SKM-1 (cell line): ENCODE results near the gene PCDH1.
"Not testable (repeated sequence)": the region's sequence is repeated elsewhere in the genome, so short reads cannot be mapped to it uniquely, and the experiment has no call there.

Experiments used
- DNase-seq: peaks from one replicate; lab custom pipeline; 2025; ENCODE audit not compliant: unreplicated experiment; lab: John Stamatoyannopoulos, UW

PCDH1 gene

DNA sequence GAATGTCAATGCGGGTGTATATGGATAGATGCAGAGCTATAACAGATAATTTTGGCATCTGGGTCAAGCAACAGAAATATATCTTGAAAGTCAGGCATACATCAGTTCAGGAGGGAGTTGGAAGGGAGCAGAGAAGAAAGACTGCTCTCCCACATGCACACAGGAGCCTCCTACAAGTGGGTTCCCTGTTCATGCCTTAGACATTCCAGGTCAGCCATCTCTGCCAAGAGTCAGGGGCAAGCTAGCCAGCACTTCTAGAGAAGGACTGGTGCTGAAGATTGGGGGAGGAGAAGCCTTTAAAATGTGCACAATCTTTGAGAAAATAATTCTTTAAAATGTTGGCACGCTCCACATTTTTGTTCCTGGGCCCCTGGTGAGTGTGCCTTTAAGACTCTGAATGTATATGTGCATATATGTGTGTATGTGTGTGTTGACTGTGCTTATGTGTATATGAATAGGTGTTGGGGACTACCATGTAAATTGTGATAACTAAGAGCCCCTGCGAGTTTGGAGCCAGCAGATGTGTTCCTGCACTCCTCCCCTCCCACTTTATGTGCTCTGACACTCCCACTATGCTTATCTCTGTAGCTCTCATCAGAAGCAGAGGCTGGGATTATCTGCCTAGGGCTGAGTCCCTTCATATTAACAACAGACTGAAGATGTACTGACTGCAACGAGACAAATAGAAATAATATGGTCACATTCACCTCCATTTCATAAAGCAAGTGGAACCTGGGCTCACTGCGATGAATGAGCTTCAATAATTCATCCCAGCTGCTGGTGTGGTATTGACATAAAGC lies 24.0 kb upstream of the PCDH1 start:
- DNase-seq: no peak

DNA sequence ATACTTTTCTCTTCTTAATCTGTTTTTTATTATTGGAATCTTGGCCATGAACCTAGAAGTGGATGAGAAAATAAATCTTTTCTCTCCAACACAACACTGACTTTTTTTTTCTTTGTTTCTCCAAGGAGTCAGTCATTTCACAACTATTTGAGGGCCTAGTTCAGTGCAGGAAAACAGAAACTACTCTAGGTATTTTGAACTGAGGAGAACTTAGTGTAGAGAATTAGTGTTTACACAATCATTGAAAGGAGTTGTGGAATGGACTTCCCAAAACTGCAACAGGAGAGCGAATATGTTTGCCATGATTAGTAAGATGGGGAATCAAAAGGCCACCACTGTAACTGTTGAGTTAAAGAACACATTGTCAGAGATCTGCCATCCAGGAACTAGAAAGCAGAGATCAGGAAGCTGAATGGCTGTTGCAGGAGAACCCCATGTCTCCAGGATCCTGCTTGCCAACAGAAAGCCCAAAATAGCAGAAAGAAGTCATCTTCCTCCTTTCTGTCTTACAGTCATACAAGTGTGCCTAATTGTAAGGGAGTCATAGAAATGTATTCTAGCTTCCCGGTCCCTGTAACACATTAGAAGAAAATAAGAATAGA lies 20.3 kb upstream of the PCDH1 start:
- no peak for DNase-seq

DNA sequence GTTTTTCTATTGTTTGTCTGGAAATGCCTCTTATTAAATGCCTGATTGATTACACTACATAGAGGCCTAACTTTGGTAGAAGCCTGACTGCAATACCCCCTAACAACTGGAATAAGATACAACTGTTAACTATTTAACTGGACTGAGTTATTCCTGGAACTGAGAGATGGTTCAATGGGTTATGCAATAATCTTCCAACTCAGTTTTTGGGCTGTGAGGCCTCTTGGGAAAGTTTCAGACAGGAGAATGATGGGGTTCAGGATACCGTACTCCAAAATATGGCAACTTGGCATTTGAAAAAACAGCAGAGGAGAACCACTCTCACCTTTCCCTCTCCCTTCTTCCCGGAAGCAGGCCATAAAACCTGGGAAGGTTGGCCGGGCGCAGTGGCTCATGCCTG lies 19.2 kb upstream of the PCDH1 start:
- DNase-seq: no peak

DNA sequence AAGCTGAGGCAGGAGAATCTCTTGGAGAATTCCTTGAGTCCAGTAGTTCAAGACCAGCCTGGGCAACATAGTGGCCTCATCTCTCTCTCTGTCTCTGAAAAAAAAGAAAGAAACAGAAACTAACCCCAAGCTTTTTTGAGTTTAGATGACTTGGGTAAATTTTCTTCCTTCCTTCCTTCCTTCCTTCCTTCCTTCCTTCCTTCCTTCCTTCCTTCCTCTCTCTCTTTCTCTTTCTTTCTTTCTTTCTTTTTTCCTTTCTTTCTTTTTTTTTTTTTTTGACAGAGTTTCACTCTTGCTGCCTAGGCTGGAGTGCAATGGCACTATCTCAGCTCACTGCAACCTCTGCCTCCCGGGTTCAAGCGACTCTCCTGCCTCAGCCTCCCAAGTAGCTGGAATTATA lies 12.2 kb upstream of the PCDH1 start:
- not testable (repeated sequence) for DNase-seq

DNA sequence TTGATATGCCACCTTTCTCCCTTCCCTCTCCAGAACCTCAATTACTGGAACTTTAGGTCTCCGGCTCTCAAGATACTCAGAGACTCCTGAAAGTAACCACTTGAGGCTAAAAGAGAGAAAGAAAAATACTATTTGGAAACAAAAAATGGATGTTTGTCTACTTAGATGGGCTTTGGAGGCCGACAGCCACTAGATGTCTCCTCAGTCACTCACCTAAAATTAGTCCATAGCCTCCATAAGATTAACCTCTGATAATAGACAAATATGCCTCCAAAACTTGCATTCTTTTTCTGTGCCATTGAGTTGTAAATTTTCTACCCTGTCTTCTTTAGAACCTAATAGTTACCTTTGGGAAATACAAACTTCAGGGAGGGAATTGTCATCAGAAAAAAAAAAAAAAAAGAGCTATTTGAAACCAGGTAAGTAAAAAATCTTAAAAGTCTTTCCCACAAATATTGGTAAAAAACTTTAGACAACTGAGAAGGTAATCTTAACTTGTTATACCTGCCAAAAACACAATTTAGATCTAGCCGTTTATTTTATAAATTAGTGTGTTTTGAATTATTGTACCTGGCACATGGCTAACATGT lies 11.2 kb upstream of the PCDH1 start:
- no peak for DNase-seq

DNA sequence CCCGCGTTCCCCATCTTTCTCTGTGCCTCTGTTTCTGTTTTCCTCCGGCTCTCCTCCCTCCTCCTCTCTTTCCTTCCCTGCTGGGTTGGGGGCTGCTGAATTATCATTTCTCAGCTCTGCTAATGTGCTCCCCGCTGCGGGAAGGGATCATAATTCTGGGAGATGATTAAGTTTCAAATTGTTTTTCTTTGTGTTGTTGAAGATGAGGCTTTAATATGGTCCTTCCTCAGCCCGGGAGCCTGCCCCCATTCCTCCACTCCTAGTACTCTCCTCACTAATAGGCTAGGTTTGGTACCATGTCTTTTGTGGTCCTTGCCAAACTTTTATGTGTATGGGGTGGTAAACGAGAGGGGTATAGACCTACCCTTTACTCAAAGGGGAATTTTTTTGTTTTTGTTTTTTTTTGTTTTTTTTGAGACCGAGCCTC lies 5.7 kb upstream of the PCDH1 start:
- DNase-seq: no peak

DNA sequence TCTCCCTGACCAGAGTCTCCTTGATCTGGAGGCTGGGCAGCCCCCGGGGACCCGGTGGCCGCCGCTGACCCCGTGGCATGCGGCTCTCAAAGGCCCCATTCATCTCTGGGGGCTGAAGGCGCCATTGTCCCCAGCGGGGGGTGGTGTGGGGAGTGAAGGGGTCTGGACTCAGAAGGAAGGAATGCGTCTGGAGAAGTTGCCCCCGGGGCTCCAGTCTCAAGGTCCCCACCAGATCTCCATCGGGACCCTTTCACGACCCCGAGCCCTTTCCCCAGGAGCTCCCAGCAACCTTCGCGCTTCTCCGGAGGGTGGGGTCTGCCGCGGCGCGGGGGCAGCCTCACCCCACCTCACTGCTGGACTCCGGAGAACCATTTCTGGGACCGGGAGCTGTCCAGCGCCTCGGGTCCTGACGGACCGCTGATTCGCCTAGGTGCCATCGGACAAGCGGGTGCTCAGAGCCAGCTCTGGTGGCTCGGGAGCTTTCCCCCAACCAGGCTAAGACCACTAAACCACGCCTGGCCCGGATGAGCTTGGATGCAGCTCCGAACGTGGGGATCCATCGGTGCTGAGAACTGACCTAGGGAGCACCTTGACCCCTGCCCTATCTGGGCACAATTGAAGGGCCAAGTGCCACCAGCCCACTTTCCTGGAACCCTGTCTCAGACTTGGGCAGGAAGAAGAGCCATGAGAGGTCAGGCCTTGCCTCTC lies 5.1 kb upstream of the PCDH1 start:
- DNase-seq: no peak

DNA sequence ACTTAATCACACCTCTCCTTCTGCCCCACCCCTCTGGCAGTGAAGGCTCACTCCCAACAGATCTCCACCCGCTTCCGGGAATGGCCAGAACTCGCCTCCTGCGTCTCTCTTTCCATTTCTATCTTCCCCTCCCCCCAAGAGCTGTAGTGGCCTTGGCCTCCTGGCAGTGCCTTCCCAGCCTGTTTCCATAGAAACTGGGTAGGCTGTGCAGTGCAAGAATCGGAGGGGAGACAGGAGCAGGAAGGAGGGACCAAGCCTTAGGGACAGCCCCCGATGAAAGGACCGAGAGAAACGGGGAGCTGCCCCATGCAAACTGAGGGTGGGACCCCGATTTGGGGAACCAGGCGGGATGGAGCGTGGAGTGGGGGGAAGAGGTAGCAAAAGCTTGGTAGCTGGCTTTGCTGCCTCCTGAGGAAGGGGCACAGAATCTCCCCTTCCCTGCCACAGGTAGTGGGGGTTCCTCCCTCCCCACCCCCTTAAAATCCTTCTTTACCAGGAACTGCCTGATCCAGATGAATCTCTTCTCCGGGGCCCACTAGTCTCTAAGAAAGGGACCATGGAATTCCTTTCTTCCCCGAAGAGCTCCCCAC lies 4.5 kb upstream of the PCDH1 start:
- no peak for DNase-seq

DNA sequence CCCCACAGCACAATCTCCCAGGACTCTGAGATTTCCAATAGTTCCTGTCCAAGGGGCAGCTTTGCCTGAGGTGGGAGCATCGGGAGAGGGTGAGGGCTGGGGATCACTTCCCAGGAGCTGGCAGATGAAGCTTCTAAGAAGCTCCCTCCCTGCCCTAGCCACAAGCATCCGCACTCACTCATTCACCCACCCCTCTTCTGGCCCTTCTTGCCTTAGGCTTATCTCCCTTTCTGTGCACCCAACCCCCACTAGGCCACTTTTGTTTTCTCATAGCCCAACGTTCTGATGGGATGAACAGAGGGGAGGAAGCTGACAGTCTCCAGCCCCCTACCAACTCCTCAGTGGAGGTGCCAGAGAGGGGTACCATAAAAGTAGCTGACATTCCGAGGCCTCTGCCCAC lies 3.7 kb upstream of the PCDH1 start:
- no peak for DNase-seq

DNA sequence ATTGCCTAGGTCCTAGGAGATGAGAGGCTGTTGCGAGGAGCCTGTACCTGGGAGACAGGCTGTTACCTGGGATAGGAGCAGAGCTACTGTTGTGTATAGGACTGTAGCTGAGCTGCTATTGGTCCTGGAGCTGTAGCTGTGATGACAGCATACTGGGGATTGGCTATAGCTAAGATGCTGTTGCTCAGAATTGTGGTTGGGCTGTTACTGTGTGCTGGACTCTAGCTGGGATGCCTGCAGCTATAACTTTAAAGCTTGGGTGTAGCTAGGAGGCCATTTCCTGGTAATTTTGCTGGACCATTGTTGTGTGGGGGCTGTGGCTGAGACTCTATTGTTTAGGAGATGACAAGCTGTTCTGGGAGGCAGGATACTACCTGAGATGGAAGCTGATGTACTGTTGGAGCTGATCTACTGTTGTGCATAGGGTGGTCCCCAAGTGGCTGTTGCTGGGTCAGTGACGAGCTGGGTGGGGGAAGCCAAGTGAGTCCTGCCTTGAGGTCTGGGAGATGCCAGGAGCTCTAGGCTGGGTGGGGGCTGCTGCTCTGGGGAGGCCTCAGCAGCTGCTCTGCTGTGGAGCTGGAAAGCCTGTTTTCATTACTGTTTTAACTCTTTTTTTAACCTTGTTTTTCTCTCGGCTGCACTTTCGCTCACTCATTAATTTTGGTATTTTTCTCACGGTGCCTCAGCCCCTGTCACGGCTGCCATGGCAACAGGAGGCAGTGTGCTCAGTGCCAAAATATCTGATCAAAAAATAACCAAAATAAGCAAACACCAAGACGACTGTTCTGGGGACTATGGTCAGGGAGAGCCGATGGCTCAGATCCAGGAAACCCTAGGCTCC lies 3.0 kb upstream of the PCDH1 start:
- DNase-seq: no peak

DNA sequence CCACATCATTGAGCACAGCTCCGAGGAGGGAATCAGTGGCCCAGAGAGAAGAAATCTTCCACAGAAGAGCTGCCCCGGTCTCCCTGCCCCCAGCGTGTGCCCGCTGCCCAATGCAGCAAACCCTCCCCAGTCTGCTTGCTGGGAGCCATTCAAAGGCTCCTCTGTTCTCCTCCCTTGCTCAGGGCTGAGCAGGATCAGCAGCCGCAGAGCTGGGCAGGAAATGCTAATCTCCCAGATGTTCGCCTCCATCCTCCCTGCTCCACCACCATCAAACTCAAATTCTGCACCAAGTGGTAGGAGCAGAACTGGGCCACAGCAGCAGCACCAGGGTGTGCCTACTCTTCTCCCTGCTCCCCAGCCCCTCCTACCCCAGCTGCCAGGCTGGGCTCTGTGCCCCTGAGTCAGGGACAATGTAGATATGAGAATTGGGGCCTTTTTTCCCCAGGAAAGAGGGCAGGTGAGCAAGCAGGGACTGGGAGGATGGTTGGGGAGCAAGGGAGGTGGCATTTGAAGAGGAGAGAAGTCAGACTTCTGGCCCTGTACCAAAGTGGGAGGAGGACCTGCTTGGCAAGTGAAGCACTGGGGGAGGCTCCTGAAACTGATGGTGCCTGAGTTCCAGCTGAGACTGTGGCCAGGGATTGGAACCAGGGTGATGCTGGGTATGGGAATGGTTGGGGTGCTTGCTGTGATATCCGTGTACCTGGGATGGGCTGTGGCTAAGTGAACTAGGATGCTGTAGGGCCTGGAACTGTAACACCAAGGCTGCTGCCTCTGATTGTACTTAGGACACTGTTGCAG lies 1.9 kb upstream of the PCDH1 start:
- DNase-seq: no peak

DNA sequence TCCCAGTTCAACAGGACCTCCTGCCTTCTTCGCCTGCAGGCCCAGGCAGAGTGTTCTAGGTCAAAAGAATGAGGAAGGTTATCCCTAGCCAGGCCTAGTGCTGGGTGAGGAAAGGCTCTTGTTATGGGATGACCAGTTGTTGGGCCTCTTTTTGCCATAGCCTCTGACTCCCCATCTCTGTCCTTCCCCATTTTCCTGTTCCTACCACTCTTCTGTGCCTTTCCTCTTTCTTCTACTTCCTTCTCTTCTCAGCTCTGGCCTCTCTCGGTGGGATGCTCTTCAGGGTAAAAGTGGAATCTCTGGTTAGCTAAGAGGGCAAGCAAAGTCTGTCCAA lies 1.2 kb upstream of the PCDH1 start:
- DNase-seq: no peak

DNA sequence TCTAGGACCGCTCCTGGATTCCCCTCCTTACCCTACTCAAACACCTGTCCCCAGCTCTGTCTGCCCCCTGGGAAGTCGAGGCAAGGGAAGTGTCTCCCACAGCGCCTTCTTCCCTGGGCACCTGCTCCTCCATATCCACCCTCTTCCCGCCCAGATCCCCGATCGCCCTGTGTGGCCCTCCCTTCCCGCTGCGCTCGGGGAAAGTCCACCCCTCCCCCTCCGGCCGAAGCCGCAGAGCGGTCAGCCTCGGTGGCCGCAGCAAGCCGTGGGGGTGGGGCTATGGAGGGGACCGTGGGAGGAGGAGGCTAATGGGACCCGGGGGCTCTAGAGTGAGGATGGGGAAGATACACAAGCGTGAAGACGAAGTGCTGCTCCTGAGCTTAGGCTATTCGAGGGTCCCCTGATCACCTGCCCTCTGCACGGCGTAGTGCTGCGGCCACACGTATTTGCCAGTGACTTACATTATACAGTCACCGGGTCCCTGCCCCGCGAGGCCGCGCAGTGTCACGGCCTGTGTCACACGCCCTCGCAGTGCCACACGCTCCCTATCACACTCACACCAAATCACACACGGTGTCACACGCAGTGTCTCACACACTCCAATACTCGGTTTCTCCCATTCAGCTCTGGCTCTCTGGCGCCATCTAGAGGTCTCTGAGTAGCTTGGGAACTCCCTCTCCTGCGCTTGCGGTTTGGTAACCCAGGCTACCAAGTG lies 658 bp upstream of the PCDH1 start:
- DNase-seq: peak; percentile 63

DNA sequence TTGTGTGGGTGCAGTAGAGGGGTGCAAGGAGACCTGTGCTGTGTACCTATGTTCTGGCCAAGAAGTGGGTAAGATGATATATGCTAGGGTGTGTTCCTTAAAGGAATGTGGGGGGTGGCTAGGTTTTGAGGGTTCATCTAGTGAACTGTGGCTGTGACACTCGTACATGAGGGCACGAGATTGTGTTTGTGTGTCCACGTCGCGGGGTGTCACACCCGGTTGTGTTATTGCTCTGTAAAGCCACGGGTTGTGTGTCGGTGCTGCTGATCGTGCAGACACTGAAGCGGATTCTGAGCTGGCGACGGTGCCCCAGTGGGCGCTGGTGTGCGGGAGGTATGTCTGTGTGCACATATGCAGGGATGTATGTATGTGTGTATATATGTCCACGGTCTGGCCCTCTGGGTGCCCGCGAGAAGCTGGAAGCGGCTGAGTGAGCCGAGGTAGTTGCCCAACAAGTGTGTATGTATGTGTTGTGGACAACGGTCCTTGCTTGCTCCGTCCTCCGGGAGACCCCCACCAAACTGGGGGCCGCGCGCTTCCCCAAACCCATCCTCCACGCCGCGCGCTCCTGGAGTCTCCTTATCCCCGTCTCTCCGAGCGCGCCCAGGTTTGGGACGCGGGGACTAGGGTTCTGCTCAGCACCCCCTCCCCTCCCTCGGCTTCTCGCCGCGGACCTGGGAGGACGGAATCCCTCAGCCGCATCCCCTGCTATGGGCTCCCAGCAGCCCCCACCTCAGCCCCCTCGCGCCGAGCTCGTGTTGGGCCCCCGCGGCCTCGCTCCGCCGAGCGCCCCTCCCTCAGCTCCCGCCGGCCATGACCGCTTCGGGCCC lies 639 bp downstream of the PCDH1 start:
- DNase-seq: no peak

DNA sequence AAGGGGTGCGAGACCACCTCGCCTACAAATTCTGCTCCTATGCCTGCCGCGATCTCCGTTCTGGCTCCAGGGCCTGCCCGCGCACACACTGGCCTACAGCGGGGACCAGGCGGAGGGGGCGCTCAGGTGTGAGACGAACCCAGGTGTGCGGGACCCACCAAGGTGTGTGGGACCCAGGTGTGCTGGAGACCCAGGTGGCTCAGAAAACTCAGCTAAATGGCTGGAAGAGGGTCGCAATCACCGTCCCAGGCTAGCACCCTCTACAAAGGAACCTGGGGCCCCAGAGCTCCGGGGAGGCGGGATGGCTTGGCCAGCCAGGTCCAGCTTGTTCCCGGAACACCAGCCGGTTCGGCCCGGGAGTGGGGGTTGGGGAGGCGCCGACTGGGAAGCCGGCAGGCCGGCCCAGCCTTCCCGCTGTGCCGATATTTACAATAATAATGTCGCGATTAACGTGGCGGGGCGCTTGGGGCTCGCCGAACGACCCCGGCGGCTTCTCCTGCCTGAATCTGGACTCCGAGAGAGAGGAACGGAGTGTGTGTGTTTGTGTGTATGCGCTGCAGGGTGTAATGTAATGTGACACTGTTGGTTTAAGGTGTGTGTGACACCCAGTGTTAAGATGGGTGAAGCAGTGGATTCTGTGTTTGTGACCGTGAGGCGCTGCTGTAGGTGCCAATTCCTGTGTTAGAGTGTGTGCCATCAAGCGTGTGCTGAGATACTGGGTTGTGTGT lies 1.4 kb downstream of the PCDH1 start:
- no peak for DNase-seq

DNA sequence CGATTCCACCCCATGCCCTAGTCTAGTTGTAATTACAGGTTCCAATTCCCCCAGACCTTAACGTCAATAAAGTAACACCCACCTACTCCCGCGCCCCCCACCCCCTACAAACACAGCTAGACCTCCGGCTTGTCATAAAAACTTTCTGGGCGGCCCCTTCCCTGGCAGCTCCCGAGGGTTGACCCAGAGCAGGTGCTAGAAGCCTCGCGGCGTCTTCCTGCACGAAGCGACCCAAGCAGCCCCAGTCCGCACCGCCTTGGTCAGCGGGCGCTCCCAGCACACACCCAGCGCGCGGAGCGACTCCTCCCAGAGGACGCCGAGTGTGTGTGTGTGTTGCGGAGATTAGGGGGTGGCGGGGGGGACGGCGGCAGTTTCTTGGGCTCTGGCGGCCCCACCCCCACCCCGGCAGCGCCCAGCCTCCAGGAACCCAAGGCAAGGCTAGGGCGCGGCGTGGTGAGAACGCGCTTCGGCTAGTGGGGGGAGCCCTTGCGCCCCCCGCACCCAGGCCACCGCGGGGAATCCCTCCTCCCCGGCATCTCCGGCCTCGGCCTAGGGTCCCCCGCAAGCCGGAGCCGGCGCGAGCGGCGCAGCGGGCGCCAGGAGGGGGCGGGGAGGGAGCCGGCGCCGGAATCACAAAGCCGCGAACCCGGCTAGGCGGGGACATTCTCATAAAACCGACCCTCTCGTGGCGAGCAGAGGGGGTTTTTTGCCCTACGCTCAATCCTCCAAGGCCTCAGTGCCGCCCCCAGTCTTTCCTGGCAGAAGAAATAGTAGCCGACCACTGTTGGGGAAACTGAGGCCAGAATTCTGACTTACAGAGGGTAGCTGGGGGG lies 2.2 kb downstream of the PCDH1 start:
- DNase-seq: no peak
